Activated CD8-positive, alpha-beta memory T cell treated with anti-CD3 and anti-CD28 coated beads, Interleukin-2, amount 50 U/mL, for 1 hour (primary cell): ENCODE data around the gene SLC39A9.
"Not testable (repeated sequence)": the region's sequence is repeated elsewhere in the genome, so short reads cannot be mapped to it uniquely, and the experiment has no call there.

Source experiments
- DNase-seq: peaks from one replicate; pipeline ENCODE4 v3.0.0-alpha.2; 2020; ENCODE audit errors: extremely low read depth

The SLC39A9 gene

DNA sequence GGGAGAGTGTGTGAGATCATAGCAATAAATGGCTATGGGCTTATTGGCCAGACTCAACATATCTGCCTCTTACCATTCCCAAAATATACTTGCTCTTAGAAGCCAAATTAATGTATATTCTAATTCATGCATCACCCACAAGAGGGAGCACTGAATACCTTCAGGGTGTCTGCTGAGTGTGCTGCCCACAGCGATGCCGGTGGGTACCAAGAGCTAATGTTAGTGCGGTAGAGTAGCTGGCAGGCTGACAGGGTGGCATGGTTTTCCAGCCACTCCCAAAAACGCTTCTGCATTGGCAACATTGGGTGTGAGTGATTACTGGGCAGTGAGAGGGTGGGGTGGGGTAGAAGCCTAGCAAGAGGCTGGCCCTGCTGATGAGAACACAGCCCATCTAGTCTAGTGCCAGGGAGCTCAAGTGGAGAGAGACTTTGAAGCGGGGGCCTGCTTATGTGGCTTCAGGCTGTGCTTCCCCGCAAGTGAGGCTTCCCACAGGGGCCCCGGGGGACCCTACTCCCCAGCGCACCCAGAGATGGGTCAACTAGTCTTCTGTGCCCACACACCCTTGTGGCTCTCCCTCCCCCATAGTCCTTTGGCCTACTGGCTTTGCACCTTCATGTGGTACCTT lies 76.8 kb downstream of the SLC39A9 start:
- no peak for DNase-seq

DNA sequence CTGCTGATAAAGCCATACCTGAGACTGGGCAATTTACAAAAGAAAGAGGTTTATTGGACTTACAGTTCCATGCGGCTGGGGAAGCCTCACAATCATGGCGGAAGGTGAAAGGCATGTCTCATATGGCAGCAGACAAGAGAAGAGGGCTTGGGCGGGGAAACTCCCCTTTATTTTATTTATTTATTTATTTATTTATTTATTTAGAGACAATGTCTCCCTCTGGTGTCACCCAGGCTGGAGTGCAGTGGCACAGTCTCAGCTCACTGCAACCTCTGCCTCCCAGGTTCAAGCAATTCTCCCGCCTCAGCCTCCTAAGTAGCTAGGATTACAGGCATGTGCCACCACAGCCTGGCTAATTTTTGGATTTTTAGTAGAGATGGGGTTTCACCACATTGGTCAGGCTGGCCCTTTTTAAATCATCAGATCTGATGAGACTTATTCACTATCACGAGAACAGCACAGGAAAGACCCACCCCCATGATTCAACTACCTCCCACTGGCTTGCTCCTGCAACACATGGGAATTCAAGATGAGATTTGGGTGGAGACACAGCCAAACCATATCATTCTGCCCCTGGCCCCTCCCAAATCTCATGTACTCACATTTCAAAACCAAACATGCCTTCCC lies 78.4 kb downstream of the SLC39A9 start:
- not testable (repeated sequence) for DNase-seq

DNA sequence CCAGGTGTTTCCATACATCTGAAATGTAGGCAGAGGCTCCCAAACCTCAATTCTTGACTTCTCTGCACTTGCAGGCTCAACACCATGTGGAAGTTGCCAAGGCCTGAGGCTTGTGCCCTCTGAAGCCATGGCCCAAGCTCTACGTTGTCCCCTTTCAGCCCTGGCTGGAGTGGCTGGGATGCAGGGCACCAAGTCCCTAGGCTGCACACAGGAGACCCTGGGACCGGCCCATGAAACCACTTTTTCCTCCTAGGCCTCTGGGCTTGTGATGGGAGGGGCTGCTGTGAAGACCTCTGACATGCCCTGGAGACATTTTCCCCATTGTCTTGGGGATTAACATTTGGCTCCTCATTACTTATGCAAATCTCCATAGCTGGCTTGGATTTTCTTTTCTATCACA lies 79.6 kb downstream of the SLC39A9 start:
- DNase-seq = not testable (repeated sequence)

DNA sequence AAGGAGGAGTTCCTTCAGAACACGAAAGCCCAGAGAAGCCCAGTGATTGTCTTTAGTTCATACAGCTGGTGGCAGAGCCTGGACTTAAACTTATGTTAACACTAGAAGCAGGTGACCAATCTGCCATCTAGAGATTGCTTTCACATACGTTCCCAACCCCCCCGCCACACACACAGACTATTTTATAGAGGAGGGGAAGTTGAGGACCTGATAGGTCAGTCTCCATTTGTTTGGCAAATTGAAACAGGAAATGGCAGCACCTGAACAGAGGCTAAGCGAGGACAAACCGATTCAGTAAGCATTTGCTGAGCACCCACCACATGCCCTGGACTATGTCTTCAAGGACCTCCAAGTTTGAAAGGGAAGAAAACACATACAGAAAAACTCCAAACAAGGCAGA lies 81.2 kb downstream of the SLC39A9 start:
- DNase-seq = no peak

DNA sequence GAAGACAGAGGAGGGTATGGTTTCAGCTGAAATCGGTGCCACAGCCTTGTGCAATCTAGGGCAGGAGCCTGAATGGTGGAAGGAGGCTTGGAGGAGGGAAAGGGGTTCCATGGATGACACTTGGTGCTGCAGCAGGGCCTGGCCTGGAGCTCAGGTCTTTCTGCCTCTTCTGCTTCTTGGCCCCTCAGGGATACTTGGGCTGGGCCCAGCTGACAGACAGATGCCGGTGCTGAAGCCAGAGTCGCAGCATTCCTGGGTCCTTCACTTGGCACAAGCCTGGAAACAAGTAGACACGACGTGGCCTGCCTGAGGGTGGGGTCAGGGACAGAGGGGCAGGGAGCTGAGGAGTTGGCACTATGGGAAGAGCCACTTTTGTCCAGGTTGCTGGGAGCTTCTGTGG lies 81.6 kb downstream of the SLC39A9 start:
- no peak for DNase-seq

DNA sequence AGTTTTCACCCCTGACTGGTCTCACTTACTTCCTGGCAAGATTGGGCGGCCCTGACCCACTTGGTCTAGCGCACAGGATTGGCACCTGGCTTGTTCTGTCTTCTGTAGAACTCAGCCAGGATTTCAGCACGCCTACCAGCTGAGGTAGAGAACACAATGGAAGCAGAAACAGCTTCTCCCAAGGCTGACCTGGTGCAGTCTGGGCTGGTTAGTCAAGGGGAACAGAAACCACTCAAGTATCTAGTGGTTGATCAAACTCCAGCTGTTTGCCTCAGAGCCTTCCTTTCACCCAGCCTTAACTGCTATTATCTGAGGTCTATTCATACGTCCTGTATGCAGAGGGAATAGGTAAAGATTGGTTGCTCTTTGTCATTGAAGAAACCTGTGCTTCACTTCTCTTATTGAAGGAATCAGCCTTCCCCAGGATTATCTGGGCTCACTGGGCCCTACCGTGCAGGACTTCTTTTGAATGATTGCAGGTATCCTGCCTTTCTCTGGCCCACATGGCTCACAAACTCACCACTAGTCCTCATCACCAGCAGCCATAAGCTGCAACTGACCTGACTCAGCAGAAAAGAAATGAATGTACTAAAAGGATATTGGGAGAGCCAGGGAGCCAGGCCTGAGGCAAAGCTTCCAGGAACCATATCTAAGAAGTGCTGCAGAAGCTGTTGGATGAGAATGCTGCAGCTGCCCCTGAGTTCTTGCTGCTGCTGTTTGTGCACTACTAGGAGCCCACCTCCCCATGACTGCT lies 83.5 kb downstream of the SLC39A9 start:
- DNase-seq = no peak

DNA sequence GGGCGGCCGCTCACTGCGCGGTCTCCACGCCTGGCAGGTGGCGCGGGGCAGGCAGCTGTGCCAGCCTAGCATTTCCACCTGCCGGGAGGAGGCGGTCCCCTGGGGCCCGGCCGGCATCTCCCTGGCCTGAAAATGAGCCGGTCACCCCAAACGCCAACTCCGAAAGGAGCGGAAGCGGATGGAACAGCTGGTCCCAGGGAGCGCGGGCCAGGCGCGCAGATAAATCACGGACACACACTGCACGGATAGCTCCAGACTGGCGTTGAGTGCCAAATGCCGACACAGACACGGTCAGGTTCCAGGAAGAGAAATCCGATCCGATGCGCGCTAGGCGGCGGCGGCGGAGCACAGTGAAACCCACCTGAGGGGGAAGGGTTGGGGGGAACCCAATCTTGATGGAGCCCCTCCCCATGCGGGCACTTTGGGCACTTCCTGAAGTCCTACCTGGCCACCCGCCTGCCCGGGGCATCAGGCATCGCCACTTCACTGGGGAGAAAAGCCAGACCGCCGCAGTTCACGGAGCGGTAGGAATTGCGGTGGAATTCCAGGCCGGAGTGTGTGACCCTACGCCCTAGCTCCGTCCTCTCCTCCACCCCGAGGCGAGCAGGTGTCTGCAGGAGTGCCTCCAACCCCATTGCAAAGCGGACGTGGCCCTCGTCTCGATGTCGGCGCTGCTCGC lies 85.4 kb downstream of the SLC39A9 start:
- DNase-seq = no peak

DNA sequence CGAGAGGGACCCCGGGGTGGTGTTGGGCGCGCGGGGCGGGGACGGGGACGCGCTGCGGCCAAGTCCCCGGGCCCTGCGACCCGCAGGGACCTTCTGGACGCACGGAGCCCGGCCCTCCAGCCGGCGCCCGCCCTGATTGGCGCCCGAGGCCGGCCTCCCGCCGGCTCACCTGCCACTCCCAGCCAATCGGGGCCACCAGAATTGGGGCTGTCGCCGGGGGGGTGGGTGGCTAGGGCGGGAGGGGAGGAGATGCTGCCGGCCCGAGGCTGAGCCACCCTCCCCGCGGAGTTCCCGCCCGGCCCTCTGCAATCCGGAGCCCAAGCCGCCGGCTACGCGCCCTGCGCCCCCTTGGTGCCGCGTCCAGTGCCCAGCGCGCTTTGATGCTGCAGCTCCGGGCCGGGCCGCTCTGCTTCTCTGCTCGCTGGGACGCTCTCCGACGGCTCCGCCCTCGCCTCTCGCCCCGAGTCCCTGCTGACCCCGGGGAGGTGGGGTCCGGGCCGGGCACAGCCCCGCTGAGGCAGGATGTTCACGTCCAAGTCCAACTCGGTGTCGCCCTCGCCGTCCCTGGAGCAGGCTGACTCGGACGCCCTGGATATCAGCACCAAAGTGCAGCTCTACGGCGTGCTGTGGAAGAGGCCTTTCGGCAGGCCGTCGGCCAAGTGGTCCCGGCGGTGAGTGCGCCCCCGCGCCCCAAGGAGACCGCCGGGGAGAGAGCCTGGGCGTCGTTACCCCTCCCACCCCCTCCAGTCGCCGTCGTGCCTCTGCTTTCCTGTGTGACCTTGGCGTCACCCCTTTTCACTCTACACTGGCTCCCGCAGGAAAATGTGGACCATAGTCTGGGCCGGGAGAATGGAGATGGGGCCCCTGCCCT lies 86.2 kb downstream of the SLC39A9 start, which contains the start of gene PLEKHD1:
TSS of gene PLEKHD1 (plus strand) at position 285 of the 871 bp plus-strand sequence. CDS start at position 523, 238 bp downstream.
- no peak for DNase-seq

DNA sequence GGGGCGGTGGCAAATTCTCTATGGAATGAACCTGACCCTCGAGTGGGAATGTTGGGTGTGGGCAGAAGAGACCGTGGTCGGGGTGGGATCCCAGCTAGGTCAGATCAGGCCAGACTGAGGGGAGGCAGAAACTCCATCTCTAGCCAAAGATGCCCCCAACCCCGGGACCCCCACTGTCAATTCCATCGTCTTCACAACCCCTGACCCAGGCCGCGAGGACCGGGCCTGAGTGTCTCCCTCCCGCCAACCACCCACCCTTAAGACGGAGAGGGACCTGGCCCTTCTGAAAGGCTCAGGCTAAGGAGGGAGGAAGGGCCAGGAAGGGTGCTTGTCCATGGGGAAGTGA lies 86.8 kb downstream of the SLC39A9 start:
- no peak for DNase-seq

DNA sequence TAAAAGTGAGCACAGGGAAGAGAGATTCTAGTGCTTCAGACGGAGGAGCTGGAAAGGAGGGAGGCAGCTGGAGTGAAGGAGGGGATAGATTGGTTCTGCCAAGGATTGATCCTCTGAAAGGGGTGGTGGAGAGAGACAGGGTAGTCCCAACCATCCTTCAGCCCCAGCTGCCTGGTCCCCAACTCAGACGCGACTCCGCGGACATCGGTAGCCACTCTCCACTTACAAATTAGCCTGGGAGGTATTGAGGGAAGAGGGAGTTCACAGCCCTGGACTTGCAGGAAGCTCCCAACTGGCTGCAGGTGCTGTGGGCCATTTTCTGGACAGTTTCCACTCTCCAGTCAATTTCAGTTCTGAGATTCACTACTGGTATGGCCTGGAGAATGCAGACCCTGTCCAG lies 87.2 kb downstream of the SLC39A9 start:
- no peak for DNase-seq

DNA sequence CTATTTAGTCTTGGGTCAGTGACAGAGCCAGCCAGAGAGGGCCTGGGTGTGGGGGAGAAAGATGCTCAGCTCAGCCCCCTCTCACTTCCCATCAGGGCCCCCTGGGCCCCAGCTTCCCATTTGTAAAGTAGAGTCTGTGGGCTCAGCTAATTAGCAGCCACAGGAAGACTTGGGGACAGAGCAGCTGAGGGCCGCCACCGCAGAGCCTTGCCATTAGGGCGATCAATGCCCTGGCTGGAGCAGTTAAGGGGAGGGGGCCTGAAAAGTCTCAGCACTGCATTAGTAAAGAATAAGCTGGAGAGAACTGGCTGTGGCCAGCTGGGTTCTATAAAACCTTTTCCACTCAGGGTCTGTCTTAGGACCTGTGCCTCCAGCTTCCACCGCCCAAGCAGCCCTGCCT lies 88.7 kb downstream of the SLC39A9 start:
- DNase-seq = no peak

DNA sequence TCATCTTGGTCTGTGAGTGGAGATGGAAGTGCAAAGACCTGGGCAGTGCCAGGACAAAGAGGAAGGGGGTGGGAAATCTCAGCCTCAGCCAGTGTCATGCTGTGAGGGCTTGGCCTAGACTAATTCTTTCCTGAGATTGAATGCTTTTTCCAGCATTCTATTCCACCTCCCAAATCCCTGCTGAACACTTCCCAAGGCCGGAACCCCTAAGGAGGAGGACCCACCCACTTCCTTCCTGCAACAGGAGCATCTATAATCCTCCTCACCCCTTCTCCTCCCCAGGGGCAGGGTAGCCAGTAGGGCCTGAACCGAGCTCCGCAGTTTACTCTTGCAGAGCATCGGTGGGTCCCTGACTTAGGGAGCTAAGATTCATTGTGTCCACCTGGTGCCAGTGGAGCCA lies 89.3 kb downstream of the SLC39A9 start:
- DNase-seq = no peak

DNA sequence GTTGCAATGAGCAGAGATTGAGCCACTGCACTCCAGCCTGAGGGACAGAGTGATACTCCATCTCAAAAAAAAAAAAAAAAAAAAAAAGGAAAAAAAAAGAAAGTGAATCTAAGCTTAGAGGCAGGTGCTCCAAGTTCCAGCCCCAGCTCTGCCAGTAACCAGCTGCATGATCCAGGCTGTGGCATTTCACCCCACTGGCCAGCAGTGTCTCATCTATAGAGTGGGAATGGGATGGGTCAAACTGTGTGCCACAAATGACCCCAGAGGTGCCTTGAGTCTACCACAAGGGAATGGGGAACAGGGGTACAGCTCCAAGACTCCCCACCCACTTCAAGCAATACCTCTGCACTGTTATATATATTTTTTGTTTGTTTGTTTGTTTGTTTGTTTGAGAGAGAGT lies 91.0 kb downstream of the SLC39A9 start:
- no peak for DNase-seq

DNA sequence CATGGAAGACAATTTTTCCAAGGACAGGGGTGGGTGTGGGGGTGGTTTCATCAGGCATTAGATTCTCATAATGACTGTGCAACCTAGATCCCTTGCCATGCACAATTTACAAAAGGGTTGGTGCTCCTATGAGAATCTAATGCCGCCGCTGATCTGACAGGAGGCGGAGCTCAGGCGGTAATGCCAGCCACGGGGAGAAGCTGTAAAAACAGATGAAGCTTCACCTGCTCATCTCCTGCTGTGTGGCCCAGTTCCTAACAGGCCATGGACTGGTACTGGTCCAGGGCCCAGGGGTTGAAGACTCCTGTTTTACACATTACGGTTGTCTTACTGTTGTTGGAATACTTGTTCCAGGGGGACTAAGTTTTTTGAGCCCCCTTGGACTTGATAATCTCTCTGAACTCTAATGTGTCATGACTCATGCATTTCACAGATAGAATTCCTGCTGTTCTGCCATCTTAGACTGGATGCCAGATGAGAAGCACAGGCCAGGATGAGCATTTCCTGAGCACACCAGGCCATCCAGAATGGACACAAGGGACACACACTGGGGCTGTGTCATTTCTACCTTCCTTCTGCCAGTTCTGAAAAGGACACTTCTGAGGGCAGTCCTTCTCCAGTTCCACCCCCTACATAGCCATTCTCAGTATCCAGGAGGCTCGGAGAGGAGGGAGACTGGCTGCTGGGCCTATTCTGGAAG lies 91.9 kb downstream of the SLC39A9 start:
- no peak for DNase-seq

DNA sequence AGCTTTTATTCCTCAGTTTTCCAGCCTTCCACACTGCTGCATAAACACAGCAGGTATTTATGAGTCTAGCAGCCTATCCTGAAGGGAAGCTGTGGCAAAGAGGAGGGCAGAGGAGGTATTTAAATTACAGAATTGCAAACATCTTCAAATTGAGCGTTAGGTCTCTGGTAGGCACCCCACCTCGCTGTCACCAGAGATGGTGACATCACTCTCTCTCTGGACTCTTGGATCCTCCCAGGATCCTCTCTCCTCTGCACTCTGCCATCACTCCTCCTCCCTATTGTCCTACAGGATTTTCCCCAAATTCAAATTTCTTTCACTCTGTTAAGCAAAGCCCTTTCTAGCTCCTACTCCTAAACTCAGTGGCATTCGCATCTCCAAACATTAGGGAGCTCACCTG lies 92.7 kb downstream of the SLC39A9 start:
- no peak for DNase-seq

DNA sequence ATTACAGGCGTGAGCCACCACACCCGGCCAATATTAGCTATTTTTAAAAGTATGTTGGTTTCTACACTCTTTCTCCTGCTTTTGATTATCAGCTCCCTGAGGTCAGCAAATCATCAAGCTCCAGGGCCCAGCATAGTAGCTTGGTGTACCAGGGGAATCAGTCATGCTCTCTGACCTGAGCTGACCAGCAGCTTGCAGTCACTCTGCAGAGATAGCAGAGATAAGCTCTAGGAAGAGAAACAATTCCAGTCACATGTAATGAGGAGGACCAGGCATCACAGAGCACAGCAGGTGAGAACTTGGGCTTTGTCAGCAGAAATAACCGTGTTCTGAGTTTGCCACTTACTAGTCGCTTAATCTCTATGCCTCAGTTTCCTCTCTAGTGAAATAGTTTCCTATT lies 94.5 kb downstream of the SLC39A9 start:
- DNase-seq = no peak

DNA sequence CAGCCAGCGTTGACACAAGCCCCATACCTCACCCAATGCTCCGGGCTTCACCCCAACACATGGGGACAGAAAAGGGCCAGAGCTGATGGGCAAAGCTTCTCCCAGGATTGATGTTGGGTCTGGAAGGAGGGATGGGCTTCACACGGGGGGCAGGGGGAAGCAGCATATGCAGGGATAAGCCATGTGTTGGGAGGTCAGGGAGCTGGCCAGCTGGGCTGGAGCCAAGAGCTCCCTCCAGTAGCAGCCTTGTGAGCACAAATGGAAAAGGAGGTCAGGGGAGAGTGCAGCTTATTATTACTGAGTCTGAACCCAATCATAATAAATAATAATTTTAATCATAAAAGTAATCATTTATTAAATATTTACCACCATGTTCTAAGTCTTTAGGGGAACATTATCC lies 95.3 kb downstream of the SLC39A9 start:
- DNase-seq = no peak

DNA sequence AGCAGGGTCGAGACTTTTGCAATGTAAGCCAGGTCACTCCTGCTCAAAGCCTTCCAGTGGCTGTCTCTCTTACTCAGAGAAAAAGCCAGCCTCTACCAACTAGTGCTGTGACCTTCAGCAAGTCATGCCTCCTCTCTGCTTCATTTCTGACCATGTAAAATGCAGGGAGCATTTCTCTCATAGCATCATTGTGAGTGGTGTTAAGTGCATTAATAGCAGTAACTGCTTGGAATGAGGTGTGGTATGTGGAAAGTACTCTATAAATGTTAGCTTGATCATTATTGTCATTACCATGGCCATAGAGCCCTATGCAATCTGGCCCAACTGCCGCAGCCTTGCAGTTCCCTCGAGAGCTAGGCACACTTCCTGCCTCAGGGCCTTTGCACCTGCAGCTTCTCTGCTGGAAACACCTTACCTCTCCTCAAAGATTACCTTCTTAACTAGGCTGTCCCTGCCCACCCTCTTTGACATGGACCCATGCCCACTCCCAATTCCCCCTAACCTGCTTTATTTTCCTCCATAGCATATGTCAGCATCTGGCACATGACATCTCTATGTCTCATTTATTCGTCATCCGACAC lies 96.9 kb downstream of the SLC39A9 start:
- no peak for DNase-seq

DNA sequence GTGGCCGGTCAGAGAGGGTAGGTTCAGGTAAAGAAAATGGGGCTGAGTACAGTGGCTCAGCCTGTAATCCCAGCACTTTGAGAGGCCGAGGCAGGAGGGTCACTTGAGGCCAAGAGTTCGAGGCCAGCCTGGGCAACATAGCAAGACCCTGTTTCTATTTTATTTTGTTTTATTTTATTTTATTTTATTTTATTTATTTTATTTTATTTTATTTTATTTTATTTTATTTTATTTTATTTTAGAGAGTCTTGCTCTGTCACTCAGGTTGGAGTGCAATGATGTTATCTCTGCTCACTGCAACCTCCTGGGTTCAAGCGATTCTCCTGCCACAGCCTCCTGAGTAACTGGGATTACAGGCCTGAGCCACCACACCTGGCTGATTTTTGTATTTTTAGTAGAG lies 99.4 kb downstream of the SLC39A9 start:
- not testable (repeated sequence) for DNase-seq

DNA sequence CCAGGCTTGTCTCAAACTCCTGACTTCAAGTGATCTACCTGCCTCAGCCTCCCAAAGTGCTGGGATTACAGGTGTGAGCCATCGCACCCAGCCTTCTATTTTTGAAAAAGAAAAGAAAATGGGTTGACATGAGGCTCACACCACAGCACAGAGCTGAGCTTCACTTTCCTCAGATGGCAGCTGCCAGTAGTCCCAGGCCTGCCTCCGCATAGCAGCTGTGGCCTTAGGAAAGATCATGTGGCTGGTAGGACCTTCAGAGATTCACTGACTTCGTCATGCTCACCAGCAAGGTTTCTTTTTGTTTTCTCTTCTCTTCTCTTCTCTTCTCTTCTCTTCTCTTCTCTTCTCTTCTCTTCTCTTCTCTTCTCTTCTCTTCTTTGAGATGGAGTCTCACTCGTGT lies 99.8 kb downstream of the SLC39A9 start:
- DNase-seq = not testable (repeated sequence)

DNA sequence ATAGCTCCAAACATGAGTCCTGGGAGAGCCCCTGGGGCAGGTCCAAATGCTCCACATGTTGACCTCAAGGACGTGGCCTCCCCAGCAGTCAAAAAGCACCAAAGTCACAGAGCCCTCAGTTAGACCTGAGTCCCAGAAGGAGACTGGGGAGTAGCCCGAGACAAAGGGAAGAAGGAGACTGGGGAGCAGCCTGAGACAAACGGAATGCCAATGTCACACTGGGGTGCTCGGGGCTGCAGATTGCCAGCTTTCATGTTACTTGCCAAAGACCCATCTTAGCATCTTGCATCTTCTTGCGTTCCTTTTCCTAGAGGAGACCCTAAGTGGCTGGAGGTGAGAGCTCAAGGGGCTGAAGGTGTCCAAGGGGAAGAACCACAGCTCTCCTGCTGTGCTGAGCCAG lies 100.9 kb downstream of the SLC39A9 start:
- DNase-seq = no peak
